CD4-positive, alpha-beta T cell treated with Interleukin-2 at 100 ng/mL for 4 hours (primary cell): ENCODE results near the gene IL3RA.
"Not testable (repeated sequence)": the region's sequence is repeated elsewhere in the genome, so short reads cannot be mapped to it uniquely, and the experiment has no call there.

Experiments used
- DNase-seq: peaks from one replicate; pipeline ENCODE4 v3.0.0-alpha.2; 2020; ENCODE audit warnings: low spot score

Gene IL3RA

DNA sequence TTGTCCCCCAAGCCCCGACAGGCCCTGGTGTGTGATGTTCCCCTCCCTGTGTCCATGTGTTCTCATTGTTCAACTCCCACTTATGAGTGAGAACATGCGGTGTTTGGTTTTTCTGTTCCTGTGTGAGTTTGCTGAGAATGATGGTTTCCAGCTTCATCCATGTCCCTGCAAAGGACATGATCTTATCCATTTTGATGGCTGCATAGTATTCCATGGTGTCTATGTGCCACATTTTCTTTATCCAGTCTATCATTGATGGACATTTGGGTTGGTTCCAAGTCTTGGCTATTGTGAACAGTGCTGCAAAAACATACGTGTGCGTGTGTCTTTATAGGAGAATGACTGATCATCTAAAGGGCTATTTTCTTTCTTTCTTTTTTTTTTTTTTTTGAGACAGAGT is 4.2 kb upstream of the IL3RA start:
- DNase-seq, result not testable (repeated sequence)

- no peak for DNase-seq
Measured at GRCh38 chrX:1334854-1335253, 1.7 kb upstream of the IL3RA start.

DNA sequence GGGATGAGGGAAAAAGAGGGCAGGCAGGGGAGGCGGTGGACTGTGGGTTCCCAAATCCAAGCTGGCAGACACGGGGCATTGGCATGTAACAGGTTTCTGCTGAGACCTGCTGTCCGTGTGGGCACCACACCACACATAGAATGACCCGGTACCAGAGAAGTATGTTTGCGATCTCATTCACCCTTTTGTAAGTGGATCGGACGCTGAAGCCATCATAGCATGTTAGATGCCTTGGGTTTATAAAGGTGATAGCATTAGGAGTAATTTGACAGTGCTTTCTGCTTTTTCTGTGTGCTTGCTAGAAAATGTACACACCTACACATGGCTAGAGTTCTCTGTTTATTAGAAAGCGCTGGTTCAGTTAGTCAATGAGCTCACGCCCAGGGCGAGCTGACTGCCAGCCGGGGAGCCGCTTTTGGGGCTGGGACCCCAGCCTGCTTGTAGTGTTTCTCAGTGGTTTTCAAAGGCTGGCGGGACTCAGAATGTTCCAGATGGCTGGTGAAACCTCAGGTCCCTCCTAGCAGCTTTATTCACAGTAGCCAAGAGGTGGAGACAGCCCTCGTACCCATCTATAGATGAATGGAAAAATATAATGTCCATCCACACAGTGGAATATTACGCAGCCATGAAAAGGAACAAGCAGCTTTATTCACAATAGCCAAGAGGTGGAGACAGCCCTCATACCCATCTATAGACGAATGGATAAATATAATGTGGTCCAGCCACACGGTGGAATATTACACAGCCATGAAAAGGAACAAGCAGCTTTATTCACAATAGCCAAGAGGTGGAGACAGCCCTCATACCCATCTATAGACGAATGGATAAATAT is 579 bp downstream of the IL3RA start:
- no peak for DNase-seq

DNA sequence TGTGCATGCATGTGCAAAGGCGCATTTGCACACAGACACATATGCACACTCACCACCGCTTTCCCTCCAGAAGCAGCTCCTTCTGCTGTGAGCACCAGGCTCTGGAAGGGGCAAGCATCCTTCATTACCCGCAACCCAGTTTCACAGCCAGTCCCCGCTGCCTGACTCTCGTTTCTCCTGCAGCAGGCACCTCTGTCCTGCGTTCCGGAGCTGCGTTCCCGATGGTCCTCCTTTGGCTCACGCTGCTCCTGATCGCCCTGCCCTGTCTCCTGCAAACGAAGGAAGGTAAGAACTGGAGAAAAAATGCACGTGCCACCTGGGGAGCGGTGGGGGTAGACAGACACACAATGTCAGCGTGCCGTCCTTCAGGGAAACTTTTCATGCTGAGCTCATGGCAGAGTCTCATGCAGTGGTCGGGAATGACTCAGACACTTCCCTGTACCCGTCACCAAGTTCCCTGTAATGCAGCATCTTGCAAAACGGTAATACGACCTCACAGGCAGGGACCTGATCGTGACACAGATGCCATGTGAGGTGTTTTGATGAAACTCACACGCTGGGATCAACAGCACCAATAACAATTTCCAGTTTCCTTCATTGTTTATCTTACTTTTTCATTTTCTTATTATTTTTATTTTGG is 5.1 kb downstream of the IL3RA start:
- DNase-seq, result no peak

DNA sequence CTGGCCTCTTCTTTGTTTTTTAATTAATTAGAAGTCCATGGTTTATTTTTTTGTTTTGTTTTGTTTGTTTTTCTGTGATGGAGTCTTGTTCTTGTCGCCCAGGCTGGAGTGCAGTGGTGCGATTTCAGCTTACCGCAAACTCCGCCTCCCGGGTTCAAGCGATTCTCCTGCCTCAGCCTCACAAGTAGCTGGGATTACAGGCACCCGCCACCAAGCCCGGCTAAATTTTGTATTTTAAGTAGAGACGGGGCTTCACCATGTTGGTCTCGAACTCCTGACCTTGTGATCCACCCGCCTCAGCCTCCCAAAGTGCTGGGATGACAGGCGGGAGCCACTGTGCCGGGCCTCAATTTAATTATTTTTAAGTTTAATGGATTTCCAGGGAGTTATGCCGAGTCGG is 13.0 kb downstream of the IL3RA start:
- not testable (repeated sequence) for DNase-seq

- DNase-seq, result no peak
Measured at GRCh38 chrX:1351981-1352714, 15.6 kb downstream of the IL3RA start.

GRCh38 chrX:1354036-1355019 is 17.7 kb downstream of the IL3RA start:
- no peak for DNase-seq

GRCh38 chrX:1355131-1356046 is 18.8 kb downstream of the IL3RA start:
- DNase-seq, result no peak

DNA sequence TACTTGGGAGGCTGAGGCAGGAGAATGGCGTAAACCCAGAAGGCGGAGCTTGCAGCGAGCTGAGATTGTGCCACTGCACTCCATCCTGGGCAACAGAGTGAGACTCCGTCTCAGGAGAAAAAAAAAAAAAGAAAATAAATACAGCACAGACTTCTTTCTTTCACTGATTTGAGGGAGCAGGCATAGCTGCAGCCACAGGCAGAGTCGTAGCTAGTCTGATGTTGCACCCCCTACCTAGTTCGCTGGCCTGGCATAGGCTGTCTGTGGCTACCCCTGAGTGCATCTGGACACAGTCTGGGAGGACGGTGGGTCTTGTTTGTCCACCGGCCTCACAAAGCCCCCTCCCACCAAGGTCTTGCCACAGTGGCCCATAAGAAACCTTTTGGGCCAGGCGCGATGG is 21.4 kb downstream of the IL3RA start:
- DNase-seq, result no peak

- DNase-seq, result no peak
Measured at GRCh38 chrX:1358793-1359476, 22.4 kb downstream of the IL3RA start.

DNA sequence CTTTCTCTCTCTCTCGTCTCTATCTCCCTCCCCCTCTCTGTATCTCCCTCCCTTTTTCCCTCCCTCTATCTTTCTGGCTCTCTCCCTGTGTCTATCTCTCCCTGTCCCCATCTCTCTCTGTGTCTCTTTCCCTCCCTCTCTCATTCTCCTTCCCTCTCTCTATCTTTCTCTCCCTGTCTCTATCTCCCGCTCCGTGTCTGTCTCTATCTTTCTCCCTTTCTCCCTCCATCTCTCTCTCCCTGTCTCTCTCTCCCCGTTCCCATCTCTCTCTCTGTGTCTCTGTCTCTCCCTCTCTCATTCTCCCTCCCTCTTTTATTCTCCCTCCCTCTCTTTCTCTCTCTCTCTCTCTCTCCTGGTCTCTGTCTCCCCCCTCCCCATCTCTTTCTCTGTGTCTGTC is 22.9 kb downstream of the IL3RA start:
- DNase-seq, result no peak

DNA sequence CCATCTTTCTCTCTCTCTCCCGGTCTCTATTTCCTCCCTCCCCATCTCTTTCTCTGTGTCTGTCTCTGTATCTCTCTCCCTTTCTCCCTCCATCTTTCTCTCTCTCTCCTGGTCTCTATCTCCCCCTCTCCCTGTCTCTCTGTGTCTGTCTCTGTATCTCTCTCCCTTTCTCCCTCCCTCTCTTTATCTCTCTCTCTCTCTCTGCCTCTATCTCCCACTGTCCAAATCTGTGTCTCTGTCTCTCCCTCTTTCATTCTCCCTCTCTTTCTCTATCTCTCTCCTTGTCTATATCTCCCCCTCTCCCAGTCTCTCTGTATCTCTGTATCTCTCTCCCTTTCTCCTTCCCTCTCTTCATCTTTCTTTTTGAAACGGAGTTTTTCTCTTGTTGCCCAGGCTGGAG is 23.6 kb downstream of the IL3RA start:
- no peak for DNase-seq

- DNase-seq, result no peak
Measured at GRCh38 chrX:1361275-1361674, 24.7 kb downstream of the IL3RA start.

GRCh38 chrX:1361910-1362309 is 25.3 kb downstream of the IL3RA start:
- no peak for DNase-seq

- DNase-seq, result not testable (repeated sequence)
Measured at GRCh38 chrX:1366363-1366762, 29.8 kb downstream of the IL3RA start.

- DNase-seq, result no peak
Measured at GRCh38 chrX:1368385-1368698, 31.8 kb downstream of the IL3RA start.

DNA sequence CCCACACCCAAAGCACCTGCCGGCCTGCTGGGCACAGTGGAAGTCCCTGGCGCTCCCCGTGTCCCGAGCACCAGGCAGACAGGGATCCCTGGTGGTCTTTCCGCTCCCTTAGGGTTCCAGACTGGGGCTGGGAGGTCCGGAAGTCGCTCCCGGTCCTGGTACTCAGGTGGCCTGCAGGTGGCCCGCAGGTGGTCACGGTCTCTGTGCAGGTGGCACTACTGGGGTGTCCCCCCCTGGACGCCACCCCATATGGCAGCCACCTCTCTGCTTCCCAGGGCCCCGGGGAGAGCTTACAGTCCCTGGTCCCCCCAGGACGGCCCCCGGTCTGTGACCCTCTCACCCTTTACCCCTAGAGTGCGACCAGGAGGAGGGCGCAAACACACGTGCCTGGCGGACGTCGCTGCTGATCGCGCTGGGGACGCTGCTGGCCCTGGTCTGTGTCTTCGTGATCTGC is 41.7 kb downstream of the IL3RA start:
- DNase-seq, result no peak

GRCh38 chrX:1380672-1381233 is 44.2 kb downstream of the IL3RA start:
- DNase-seq, result no peak

DNA sequence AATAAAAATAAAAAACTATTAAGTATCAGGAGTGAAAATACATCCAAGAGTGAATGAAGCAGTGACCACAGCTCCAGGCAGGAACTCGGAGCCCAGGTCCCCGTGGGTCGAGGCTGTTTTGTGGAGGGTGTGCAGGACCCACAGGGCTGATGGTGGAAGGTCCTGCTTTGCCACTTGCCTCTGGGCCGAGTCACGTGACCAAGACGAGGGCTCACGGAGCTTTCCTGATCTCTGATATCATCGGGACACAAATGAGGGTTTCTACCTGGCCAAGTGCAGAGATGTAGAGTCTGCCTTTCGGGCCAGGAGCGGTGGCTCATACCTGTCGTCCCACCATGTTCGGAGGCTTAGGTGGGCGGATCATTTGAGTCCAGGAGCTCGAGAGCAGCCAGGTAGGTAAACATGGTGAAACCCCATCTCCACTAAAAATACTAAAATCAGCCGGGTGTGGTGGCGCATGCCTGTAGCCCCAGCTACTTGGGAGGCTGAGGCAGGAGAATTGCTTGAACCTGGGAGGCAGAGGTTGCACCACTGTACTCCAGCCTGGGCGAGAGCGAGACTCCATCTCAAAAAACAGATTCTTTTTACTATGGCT is 48.2 kb downstream of the IL3RA start:
- DNase-seq, result no peak
